ENCODE measurements around the gene MAGEF1. TPM values are rescaled to one million over a fixed set of nuclear protein-coding genes. Genes with fewer than 3 reads are reported as not detected.

MAGEF1 gene
- total and polyA plus RNA-seq, 2 of the 8 experiments (the other 6 are each of a cell fraction or from before 2014, with no cell fraction given): 26.5 to 56.7 TPM

DNA sequence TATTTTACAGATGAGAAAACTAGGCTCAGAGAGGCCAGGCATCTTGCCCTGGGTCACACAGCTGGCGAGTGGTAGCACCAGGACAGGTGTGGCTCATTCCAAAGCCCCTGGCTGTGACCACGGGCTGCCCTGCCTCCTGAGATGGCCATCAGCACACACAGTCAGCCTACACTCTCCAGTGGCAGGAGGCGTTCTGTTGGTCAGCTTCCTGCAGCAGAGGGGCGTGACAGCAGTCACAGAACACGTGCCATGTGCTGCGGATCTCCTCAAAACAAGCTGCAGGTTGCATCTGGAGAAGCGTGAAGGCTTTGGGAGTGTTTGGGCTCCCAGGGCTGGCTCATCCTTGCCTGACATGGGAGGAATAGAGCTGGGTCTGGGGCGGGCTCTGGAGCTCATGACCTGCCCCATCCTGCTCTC lies 43.5 kb upstream of the MAGEF1 start:
- Histone ChIP-seq H3K4ac (replicated peaks; ENCODE audit: insufficient read length, low read depth, low read length) (peak overlapping the region; percentile 34), H3K27ac (ENCODE audit: low read depth, low read length) (peak overlapping the region; percentile 38; the same call in 1 of the 2 replicates), H2BK20ac (ENCODE audit: low read length) (peak overlapping the region; percentile 80; the same call in 1 of the 2 replicates), H3K23me2 (ENCODE audit: low read depth, low read length) (no peaks in the 10 kb centered on the region; the same call in 1 of the 2 replicates), H2BK120ac (replicated peaks; ENCODE audit: low read depth, low read length) (no peak overlapping the region), H3K79me1 (ENCODE audit: low read depth, low read length) (no peaks in the 10 kb centered on the region), H3K9ac (replicated peaks in 1 of 4; ENCODE audit: extremely low read depth in 1 of 4, low read depth in 3 of 4, low read length in 3 of 4) (no peak overlapping the region), H3K18ac (ENCODE audit: extremely low read depth, low read length) (peak overlapping the region; percentile 10), H3K4me3 (ENCODE audit: extremely low read depth in 1 of 4, insufficient read depth in 2 of 4, low read depth in 3 of 4, low read length in 4 of 4) (no peak overlapping the region), H4K8ac (ENCODE audit: extremely low read depth, insufficient read depth, low read length) (peak overlapping the region; percentile 52; the same call in 1 of the 2 replicates), H4K91ac (replicated peaks; ENCODE audit: insufficient read length, low read length) (peak overlapping the region; percentile 83), H3K36me3 (ENCODE audit: control insufficient read depth in 2 of 4, insufficient read depth in 4 of 4, low read length in 3 of 4) (no peaks in the 10 kb centered on the region), H2BK12ac (ENCODE audit: low read depth, low read length) (peak overlapping the region; percentile 87; the same call in 1 of the 2 replicates), H4K20me1 (replicated peaks in 1 of 2; ENCODE audit: control insufficient read depth in 1 of 2, insufficient read depth in 2 of 2, low read length in 2 of 2) (no peaks in the 10 kb centered on the region), H3K23ac (ENCODE audit: insufficient read length) (no peak overlapping the region), H4K5ac (ENCODE audit: insufficient read length, low read depth, low read length) (no peak overlapping the region), H2BK5ac (ENCODE audit: low read depth, low read length) (peak overlapping the region; percentile 66; the same call in 1 of the 2 replicates), H3K4me1 (replicated peaks in 1 of 4; ENCODE audit: control insufficient read depth in 3 of 4, insufficient read depth in 4 of 4, low read length in 3 of 4) (peaks cover 6 to 28% (median 20%) of the 10 kb centered on the region in 4 experiments), H2AFZ (ENCODE audit: low read length) (peak overlapping the region; percentile 40; the same call in 1 of the 2 replicates), H3K56ac (replicated peaks; ENCODE audit: insufficient read length, low read depth, low read length) (no peak overlapping the region), H3K4me2 (ENCODE audit: insufficient read depth in 1 of 2, low read depth in 2 of 2, low read length in 2 of 2) (peak overlapping the region in 1 of 2 experiments; percentile 31; a peak in 1 of 4 replicates), H3K14ac (ENCODE audit: insufficient read length) (peak overlapping the region; percentile 68), H3K79me2 (ENCODE audit: control insufficient read depth in 1 of 2, insufficient read depth in 2 of 2, low read length in 2 of 2) (no peaks in the 10 kb centered on the region), H3K9me3 (ENCODE audit: insufficient read depth in 2 of 2, low read depth in 1 of 2, low read length in 1 of 2) (no peaks in the 10 kb centered on the region), H2AK5ac (ENCODE audit: low read depth, low read length) (peak overlapping the region; percentile 90; the same call in 1 of the 2 replicates), H3K27me3 (replicated peaks in 1 of 4; ENCODE audit: control insufficient read depth in 3 of 4, extremely low read depth in 1 of 4, insufficient read depth in 3 of 4, low read length in 3 of 4) (peaks cover 0 to 3% (median 1%) of the 10 kb centered on the region in 4 experiments; a peak in 1 of 7 replicates), H2BK15ac (ENCODE audit: low read length) (no peak overlapping the region)
- ChIA-PET CTCF (ENCODE audit: partially characterized antibody) (interaction anchor here (0.8 to 6.8 kb wide), 9 partner anchors 13 to 185 kb away, joined by 3 to 42 read pairs (median 4); no protein-coding TSS in a partner anchor), POLR2A (ENCODE audit: partially characterized antibody) (interaction anchor here (0.6 to 2.1 kb wide), 5 partner anchors 11 to 173 kb away, joined by 3 to 7 read pairs (median 3); partner anchors contain the start of gene MAGEF1)
- no peak for FAIRE-seq
- no peak for DNase-seq (ENCODE audit: low read depth in 1 of 2, low spot score in 2 of 2)
- 79% methylated on average over 7 of the region's 8 CpGs; no CpG with 5 or more reads in 1 of the 2 experiments for WGBS, 2 experiments (ENCODE audit: extremely low coverage in 1 of 2, insufficient coverage in 1 of 2, insufficient read length in 1 of 2, insufficient replicate concordance in 2 of 2, low coverage in 1 of 2, low lambda C conversion rate in 2 of 2, missing lambda C conversion rate in 1 of 2)
- TF ChIP-seq RAD21 (IDR thresholded peaks at IDR 0.05 in 1 of 2, conservative IDR thresholded peaks at IDR 0.05 in 1 of 2; ENCODE audit: low read depth in 2 of 2, low read length in 2 of 2) (no peak), SUZ12 (IDR thresholded peaks at IDR 0.05; ENCODE audit: low read length) (no peak), GABPA (IDR thresholded peaks at IDR 0.05; ENCODE audit: borderline replicate concordance, insufficient read depth, low read length) (no peak), MAX (IDR thresholded peaks at IDR 0.05) (peak; percentile 43; the same call in 1 of the 2 replicates), RXRA (IDR thresholded peaks at IDR 0.05; ENCODE audit: insufficient read depth, low read depth, low read length) (no peak)
